ENCODE measurements around the gene TBKBP1. TPM values are rescaled to one million over a fixed set of nuclear protein-coding genes. Genes with fewer than 3 reads are reported as not detected.

TBKBP1 gene
- total and polyA plus RNA-seq, 9 of the 15 experiments (the other 6 are each of a cell fraction or from before 2014, with no cell fraction given) = 0.03 to 15.6 (median 6.8) TPM

DNA sequence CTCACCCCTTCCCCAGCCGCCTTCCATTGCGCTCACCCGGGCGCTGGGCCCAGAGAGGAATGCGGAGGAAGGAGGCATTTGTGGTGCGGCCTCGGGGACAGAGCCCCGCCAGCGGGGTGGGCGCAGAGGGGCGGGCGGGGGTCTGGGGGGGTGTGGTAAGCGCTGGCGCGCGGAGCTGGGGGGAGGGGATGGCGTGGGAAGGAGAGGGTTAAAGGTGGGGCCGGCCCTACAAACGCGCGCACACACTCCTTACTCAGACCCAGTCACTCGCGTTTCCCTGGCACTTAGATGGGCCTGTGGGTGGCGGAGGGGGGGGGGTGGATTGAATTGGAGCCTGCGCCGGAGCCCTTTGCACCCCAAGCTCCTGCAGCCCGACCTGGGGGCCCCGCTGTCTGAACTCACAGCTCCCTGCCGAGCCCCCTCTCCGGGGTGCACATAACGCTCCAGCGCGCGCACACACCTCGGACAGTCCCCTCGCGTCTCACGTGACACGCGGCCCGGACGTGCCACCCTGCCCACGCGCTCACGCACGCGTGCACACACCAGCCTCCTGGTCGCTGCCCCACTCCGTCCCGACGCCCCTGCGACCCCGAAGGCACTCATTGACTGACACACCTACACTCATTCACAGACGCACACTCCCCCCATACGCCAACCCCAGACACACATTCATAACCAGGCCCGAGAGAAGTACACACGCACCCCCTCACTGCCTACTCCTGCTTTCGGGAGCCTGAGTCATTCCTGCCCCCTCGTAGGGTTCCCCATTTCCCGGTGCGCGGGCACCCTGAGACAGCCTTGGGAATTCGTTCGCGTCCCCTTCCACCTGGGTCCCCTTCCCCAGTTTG is 844 bp downstream of the TBKBP1 start (continued):
- TF ChIP-seq, protein P1, sequence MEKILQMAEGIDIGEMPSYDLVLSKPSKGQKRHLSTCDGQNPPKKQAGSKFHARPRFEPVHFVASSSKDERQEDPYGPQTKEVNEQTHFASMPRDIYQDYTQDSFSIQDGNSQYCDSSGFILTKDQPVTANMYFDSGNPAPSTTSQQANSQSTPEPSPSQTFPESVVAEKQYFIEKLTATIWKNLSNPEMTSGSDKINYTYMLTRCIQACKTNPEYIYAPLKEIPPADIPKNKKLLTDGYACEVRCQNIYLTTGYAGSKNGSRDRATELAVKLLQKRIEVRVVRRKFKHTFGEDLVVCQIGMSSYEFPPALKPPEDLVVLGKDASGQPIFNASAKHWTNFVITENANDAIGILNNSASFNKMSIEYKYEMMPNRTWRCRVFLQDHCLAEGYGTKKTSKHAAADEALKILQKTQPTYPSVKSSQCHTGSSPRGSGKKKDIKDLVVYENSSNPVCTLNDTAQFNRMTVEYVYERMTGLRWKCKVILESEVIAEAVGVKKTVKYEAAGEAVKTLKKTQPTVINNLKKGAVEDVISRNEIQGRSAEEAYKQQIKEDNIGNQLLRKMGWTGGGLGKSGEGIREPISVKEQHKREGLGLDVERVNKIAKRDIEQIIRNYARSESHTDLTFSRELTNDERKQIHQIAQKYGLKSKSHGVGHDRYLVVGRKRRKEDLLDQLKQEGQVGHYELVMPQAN (IDR thresholded peaks at IDR 0.05; ENCODE audit: borderline replicate concordance) = 0 out of 2 replicates have a peak, but pooled peaks have one; percentile 39
- no peak for TF ChIP-seq DPF2 (IDR thresholded peaks at IDR 0.05)
- peak; percentile 55; the same call in 1 of the 2 replicates for TF ChIP-seq HDGF (IDR thresholded peaks at IDR 0.05)
- no peak for TF ChIP-seq POLR2A (conservative IDR thresholded peaks at IDR 0.05)
- TF ChIP-seq, protein P2, sequence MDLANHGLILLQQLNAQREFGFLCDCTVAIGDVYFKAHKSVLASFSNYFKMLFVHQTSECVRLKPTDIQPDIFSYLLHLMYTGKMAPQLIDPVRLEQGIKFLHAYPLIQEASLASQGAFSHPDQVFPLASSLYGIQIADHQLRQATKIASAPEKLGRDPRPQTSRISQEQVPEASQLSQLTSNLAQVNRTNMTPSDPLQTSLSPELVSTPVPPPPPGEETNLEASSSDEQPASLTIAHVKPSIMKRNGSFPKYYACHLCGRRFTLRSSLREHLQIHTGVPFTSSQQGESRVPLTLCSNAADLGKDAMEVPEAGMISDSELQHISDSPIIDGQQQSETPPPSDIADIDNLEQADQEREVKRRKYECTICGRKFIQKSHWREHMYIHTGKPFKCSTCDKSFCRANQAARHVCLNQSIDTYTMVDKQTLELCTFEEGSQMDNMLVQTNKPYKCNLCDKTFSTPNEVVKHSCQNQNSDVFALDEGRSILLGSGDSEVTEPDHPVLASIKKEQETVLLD (IDR thresholded peaks at IDR 0.05) = peak; percentile 63; the same call in 1 of the 2 replicates
- TF ChIP-seq, protein P3, sequence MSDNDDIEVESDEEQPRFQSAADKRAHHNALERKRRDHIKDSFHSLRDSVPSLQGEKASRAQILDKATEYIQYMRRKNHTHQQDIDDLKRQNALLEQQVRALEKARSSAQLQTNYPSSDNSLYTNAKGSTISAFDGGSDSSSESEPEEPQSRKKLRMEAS (CRISPR knock-in tag; IDR thresholded peaks at IDR 0.05) = peak; percentile 85
- TF ChIP-seq, protein P4, sequence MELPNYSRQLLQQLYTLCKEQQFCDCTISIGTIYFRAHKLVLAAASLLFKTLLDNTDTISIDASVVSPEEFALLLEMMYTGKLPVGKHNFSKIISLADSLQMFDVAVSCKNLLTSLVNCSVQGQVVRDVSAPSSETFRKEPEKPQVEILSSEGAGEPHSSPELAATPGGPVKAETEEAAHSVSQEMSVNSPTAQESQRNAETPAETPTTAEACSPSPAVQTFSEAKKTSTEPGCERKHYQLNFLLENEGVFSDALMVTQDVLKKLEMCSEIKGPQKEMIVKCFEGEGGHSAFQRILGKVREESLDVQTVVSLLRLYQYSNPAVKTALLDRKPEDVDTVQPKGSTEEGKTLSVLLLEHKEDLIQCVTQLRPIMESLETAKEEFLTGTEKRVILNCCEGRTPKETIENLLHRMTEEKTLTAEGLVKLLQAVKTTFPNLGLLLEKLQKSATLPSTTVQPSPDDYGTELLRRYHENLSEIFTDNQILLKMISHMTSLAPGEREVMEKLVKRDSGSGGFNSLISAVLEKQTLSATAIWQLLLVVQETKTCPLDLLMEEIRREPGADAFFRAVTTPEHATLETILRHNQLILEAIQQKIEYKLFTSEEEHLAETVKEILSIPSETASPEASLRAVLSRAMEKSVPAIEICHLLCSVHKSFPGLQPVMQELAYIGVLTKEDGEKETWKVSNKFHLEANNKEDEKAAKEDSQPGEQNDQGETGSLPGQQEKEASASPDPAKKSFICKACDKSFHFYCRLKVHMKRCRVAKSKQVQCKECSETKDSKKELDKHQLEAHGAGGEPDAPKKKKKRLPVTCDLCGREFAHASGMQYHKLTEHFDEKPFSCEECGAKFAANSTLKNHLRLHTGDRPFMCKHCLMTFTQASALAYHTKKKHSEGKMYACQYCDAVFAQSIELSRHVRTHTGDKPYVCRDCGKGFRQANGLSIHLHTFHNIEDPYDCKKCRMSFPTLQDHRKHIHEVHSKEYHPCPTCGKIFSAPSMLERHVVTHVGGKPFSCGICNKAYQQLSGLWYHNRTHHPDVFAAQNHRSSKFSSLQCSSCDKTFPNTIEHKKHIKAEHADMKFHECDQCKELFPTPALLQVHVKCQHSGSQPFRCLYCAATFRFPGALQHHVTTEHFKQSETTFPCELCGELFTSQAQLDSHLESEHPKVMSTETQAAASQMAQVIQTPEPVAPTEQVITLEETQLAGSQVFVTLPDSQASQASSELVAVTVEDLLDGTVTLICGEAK (IDR thresholded peaks at IDR 0.05) = peak; percentile 32; the same call in 1 of the 2 replicates
- TF ChIP-seq, protein P4 (CRISPR knock-in tag; IDR thresholded peaks at IDR 0.05) = no peak
- 0 out of 2 replicates have a peak, but pooled peaks have one; percentile 5 for TF ChIP-seq NFE2 (IDR thresholded peaks at IDR 0.05; ENCODE audit: low read depth)
- no peak for TF ChIP-seq ZNF766 (CRISPR knock-in tag; conservative IDR thresholded peaks at IDR 0.05)
- TF ChIP-seq POLR2AphosphoS2 (IDR thresholded peaks at IDR 0.05; ENCODE audit: low read length) = no peak
- TF ChIP-seq MYC (IDR thresholded peaks at IDR 0.05; ENCODE audit: low read depth, low read length) = peak; percentile 10; the same call in 1 of the 2 replicates
- no peak for TF ChIP-seq MYC (CRISPR knock-in tag; IDR thresholded peaks at IDR 0.05; ENCODE audit: borderline replicate concordance, low read depth)
- no peak for TF ChIP-seq TCF3 (CRISPR knock-in tag; IDR thresholded peaks at IDR 0.05)
- TF ChIP-seq RAD51 (IDR thresholded peaks at IDR 0.05; ENCODE audit: borderline replicate concordance, low read depth) = peak; percentile 46; the same call in 1 of the 2 replicates
